C4-2B (cell line): ENCODE measurements around the gene PDZD2.

Experiments used
- ZFX ChIP-seq: fragments of 450-650 bp; IDR thresholded peaks from 2 replicates; pipeline ENCODE4 v1.6.1; 2017
- TF ChIP-seq, protein P1 (sequence below): fragments of 450-650 bp; conservative IDR thresholded peaks from 2 replicates; pipeline ENCODE4 v1.5.1; 2017; ENCODE audit warnings: mild to moderate bottlenecking

DNA sequence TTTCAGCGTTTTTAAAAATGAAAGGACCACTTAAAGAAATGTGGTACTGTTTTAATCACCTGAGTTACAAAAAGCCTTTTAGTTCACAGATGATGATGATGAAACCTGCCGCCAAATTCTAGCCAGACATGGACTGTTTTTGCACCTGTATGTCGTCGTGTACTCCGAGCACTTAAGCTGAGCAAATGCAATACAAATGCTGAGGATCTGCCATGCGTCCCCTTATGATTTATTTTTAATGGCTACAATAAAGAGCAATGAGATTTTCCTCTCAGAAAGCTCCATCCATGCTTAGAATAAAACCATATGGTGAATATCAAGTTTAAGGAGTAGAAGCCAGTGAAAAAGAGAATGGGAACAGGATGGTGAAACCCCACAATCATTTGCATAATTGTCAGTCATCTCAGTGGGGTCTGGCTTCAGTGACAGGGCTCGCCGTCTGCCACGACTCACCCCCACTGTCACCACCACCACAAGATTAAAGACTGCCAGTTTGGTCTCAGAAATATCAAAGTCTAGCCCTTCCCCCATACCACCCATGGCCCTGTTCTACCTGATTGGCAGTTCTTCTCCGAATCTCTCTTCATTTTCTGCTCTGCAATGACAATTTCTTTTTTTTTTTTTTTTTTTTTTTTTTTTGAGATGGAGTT, 375.3 kb downstream of the PDZD2 start:
- TF ChIP-seq, protein P1, sequence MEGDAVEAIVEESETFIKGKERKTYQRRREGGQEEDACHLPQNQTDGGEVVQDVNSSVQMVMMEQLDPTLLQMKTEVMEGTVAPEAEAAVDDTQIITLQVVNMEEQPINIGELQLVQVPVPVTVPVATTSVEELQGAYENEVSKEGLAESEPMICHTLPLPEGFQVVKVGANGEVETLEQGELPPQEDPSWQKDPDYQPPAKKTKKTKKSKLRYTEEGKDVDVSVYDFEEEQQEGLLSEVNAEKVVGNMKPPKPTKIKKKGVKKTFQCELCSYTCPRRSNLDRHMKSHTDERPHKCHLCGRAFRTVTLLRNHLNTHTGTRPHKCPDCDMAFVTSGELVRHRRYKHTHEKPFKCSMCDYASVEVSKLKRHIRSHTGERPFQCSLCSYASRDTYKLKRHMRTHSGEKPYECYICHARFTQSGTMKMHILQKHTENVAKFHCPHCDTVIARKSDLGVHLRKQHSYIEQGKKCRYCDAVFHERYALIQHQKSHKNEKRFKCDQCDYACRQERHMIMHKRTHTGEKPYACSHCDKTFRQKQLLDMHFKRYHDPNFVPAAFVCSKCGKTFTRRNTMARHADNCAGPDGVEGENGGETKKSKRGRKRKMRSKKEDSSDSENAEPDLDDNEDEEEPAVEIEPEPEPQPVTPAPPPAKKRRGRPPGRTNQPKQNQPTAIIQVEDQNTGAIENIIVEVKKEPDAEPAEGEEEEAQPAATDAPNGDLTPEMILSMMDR: no peak
- TF ChIP-seq ZFX: no peak
